ENCODE measurements around the gene GBP4. TPM values are rescaled to one million over a fixed set of nuclear protein-coding genes. Genes with fewer than 3 reads are reported as not detected.

Gene GBP4
- total RNA-seq, 4 donors from 2014 or later: 1.00 to 3.8 (median 2.5) TPM; not detected in 1

- intact Hi-C loops (cut with DNase I; ENCODE audit: low total_unique reads) (no loop called here), in situ Hi-C loops (cut with MboI; ENCODE audit: low pct_ligation_motif_present in 1 of 4, low pct_unique_long_range_greater_than_20kb in 1 of 4, low sequenced_read_pairs in 3 of 4) (no loop called here)
- H3K9me3 ChIP-seq: peaks cover 0 to 4% of the 10 kb centered on the region in 2 donors
- H3K4me1 ChIP-seq: no peaks in the 10 kb centered on the region
- H3K4me3 ChIP-seq: no peak overlapping the region
- whole genome bisulfite sequencing, 2 donors (ENCODE audit: low coverage in 1 of 2): 73 to 80% methylated on average over 1 of the region's 1 CpG
- H3K27me3 ChIP-seq: no peaks in the 10 kb centered on the region
- DNase-seq: no peak
- no peaks in the 10 kb centered on the region for H3K36me3 ChIP-seq
- TF ChIP-seq EP300 (IDR thresholded peaks at IDR 0.05; ENCODE audit: low read depth): no peak
- TF ChIP-seq POLR2A (IDR thresholded peaks at IDR 0.05): no peak
- no peak for TF ChIP-seq CTCF (IDR thresholded peaks at IDR 0.05)
- TF ChIP-seq POLR2AphosphoS5 (IDR thresholded peaks at IDR 0.05): no peak
- H3K27ac ChIP-seq: no peak overlapping the region
Measured at GRCh38 chr1:89213347-89213746, 14.6 kb upstream of the GBP4 start.

- no peak for DNase-seq
- intact Hi-C loops (cut with DNase I; ENCODE audit: low total_unique reads) (no loop called here), in situ Hi-C loops (cut with MboI; ENCODE audit: low pct_ligation_motif_present in 1 of 4, low pct_unique_long_range_greater_than_20kb in 1 of 4, low sequenced_read_pairs in 3 of 4) (no loop called here)
- no peak overlapping the region for H3K27ac ChIP-seq
- no peaks in the 10 kb centered on the region for H3K36me3 ChIP-seq
- no peaks in the 10 kb centered on the region for H3K27me3 ChIP-seq
- H3K9me3 ChIP-seq: peaks cover 0 to 4% of the 10 kb centered on the region in 2 donors
- H3K4me1 ChIP-seq: no peaks in the 10 kb centered on the region
- no peak overlapping the region for H3K4me3 ChIP-seq
- 95% methylated on average over 1 of the region's 1 CpG; no CpG with 5 or more reads in 1 of the 2 donors for WGBS, 2 donors (ENCODE audit: low coverage in 1 of 2)
- TF ChIP-seq EP300 (IDR thresholded peaks at IDR 0.05; ENCODE audit: low read depth) (no peak), POLR2AphosphoS5 (IDR thresholded peaks at IDR 0.05) (no peak), CTCF (IDR thresholded peaks at IDR 0.05) (no peak), POLR2A (IDR thresholded peaks at IDR 0.05) (no peak)
Measured at GRCh38 chr1:89211035-89211634, 12.4 kb upstream of the GBP4 start.

DNA sequence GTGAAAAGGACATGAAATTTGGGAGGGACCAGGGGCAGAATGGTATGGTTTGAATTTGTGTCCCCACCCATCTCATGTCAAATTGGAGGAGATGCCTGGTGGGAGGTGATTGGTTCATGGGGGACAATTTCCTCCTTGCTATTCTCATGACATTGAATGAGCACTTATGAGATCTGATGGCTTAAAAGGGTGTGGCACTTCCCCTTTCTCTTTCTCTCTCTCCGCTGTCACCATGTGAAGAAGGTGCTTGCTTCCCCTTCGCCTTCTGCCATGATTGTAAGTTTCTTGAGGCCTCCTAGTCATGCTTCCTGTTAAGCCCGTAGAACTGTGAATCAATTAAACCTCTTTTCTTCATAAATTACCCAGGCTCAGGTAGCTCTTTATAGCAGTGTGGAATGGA lies 7.6 kb upstream of the GBP4 start:
- H3K36me3 ChIP-seq: no peaks in the 10 kb centered on the region
- DNase-seq: no peak

GRCh38 chr1:89203166-89203565 lies 4.4 kb upstream of the GBP4 start:
- WGBS, 2 donors (ENCODE audit: low coverage in 1 of 2): 90 to 95% methylated on average over 1 of the region's 1 CpG
- intact Hi-C loops (cut with DNase I; ENCODE audit: low total_unique reads): no loop called here
- H3K36me3 ChIP-seq: no peaks in the 10 kb centered on the region
- H3K4me3 ChIP-seq: no peak overlapping the region
- DNase-seq: no peak
- peaks cover 0 to 8% of the 10 kb centered on the region in 2 donors for H3K9me3 ChIP-seq
- peaks cover 0 to 11% (median 0%) of the 10 kb centered on the region in 4 donors for H3K4me1 ChIP-seq
- no peaks in the 10 kb centered on the region for H3K27me3 ChIP-seq
- in situ Hi-C loops (cut with MboI; ENCODE audit: low pct_ligation_motif_present in 1 of 4, low pct_unique_long_range_greater_than_20kb in 1 of 4, low sequenced_read_pairs in 3 of 4): no loop called here
- TF ChIP-seq CTCF (IDR thresholded peaks at IDR 0.05) (no peak), EP300 (IDR thresholded peaks at IDR 0.05; ENCODE audit: low read depth) (no peak), POLR2A (IDR thresholded peaks at IDR 0.05) (no peak), POLR2AphosphoS5 (IDR thresholded peaks at IDR 0.05) (no peak)
- H3K27ac ChIP-seq: no peak overlapping the region

More for the DNA sequence above, 7.6 kb upstream of the GBP4 start:
- no peaks in the 10 kb centered on the region for H3K27me3 ChIP-seq
- no peaks in the 10 kb centered on the region for H3K4me1 ChIP-seq
- TF ChIP-seq POLR2A (IDR thresholded peaks at IDR 0.05) (no peak), CTCF (IDR thresholded peaks at IDR 0.05) (no peak), POLR2AphosphoS5 (IDR thresholded peaks at IDR 0.05) (no peak), EP300 (IDR thresholded peaks at IDR 0.05; ENCODE audit: low read depth) (no peak)
- intact Hi-C loops (cut with DNase I; ENCODE audit: low total_unique reads) (no loop called here), in situ Hi-C loops (cut with MboI; ENCODE audit: low pct_ligation_motif_present in 1 of 4, low pct_unique_long_range_greater_than_20kb in 1 of 4, low sequenced_read_pairs in 3 of 4) (no loop called here)
- 73 to 80% methylated on average over 3 of the region's 3 CpGs for WGBS, 2 donors (ENCODE audit: low coverage in 1 of 2)
- no peak overlapping the region for H3K4me3 ChIP-seq
- H3K9me3 ChIP-seq: peaks cover 0 to 8% of the 10 kb centered on the region in 2 donors
- H3K27ac ChIP-seq: no peak overlapping the region
